Measurements from ENCODE around the gene SERPINB3. TPM values are rescaled to one million over a fixed set of nuclear protein-coding genes. Genes with fewer than 3 reads are reported as not detected.

The SERPINB3 gene
- total RNA-seq, 3 donors from 2014 or later (not counting 1 experiment from before 2014, with no cell fraction given), result not detected

DNA sequence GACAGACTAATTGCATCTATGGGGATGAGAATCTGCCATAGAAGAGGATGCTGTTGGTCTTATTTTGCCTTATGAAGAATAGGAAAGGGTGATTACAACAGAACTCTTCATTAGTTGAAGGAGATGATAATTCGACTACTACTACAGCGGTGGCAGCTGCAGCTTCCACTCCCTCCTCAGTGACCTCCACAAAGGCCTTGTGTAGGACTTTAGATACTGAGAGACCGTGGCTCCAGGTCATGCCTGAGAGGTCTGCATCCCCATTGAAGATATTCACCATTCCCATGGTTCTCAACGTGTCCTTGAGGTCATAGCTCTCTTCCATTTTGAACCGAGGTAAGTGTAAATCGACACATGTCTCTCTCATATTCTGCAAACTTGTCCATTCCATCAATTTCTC, 24.0 kb downstream of the SERPINB3 start:
- WGBS (ENCODE audit: insufficient coverage), result 84% methylated on average over 5 of the region's 6 CpGs
- H3K4me1 Mint-ChIP-seq, result no peaks in the 10 kb centered on the region
- Histone ChIP-seq H3K27ac (ENCODE audit: low read length) (no peak overlapping the region), H3K36me3 (ENCODE audit: control insufficient read depth, insufficient read depth, low read length) (no peaks in the 10 kb centered on the region), H3K4me1 (ENCODE audit: control insufficient read depth, insufficient read depth, low read length) (no peaks in the 10 kb centered on the region), H3K4me3 (ENCODE audit: low read length) (no peak overlapping the region), H3K9me3 (ENCODE audit: control insufficient read depth, insufficient read depth, low read length) (no peaks in the 10 kb centered on the region), H3K27me3 (ENCODE audit: control insufficient read depth, insufficient read depth, low read length) (no peaks in the 10 kb centered on the region)
- TF ChIP-seq, protein P1, sequence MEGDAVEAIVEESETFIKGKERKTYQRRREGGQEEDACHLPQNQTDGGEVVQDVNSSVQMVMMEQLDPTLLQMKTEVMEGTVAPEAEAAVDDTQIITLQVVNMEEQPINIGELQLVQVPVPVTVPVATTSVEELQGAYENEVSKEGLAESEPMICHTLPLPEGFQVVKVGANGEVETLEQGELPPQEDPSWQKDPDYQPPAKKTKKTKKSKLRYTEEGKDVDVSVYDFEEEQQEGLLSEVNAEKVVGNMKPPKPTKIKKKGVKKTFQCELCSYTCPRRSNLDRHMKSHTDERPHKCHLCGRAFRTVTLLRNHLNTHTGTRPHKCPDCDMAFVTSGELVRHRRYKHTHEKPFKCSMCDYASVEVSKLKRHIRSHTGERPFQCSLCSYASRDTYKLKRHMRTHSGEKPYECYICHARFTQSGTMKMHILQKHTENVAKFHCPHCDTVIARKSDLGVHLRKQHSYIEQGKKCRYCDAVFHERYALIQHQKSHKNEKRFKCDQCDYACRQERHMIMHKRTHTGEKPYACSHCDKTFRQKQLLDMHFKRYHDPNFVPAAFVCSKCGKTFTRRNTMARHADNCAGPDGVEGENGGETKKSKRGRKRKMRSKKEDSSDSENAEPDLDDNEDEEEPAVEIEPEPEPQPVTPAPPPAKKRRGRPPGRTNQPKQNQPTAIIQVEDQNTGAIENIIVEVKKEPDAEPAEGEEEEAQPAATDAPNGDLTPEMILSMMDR (IDR thresholded peaks at IDR 0.05), result no peak
- H3K9me3 Mint-ChIP-seq, result no peaks in the 10 kb centered on the region
- no peak overlapping the region for H3K27ac Mint-ChIP-seq
- intact Hi-C loops (cut with micrococcal nuclease), result no loop called here
- peaks cover 0 to 13% of the 10 kb centered on the region in 2 donors for H3K27me3 Mint-ChIP-seq (ENCODE audit: low read depth in 2 of 2)
- no peak overlapping the region for H3K4me3 Mint-ChIP-seq
- no peak for ATAC-seq
- no peak for DNase-seq
- H3K36me3 Mint-ChIP-seq, result no peaks in the 10 kb centered on the region

DNA sequence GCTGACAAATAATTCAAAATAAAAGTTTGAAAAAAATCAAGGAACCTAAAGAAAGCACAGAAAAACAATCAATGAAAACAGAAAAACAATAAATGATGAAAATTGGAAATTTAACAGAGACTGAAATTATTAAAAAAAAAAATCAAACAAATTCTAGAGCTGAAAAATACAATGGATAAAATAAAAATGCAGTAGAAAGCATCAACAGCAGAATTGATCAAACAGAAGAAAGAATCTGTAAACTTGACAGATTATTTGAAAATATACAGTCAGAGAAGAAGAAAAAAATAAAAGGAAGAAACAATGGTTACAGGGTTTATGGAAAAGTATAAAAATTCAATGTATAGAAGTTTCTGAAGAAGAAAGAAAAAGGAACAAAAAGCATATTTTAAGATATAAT, 33.9 kb downstream of the SERPINB3 start:
- peaks cover 23% of the 10 kb centered on the region for H3K9me3 ChIP-seq (ENCODE audit: control insufficient read depth, insufficient read depth, low read length)
- TF ChIP-seq, protein P1 (IDR thresholded peaks at IDR 0.05), result no peak
- H3K4me1 ChIP-seq (ENCODE audit: control insufficient read depth, insufficient read depth, low read length), result no peaks in the 10 kb centered on the region
- H3K27me3 ChIP-seq (ENCODE audit: control insufficient read depth, insufficient read depth, low read length), result no peaks in the 10 kb centered on the region
- no peak for DNase-seq
- no peaks in the 10 kb centered on the region for H3K27me3 Mint-ChIP-seq (ENCODE audit: low read depth in 2 of 2)
- H3K4me1 Mint-ChIP-seq, result no peaks in the 10 kb centered on the region
- peaks cover 16% of the 10 kb centered on the region for H3K36me3 Mint-ChIP-seq
- no peaks in the 10 kb centered on the region for H3K36me3 ChIP-seq (ENCODE audit: control insufficient read depth, insufficient read depth, low read length)
- H3K4me3 ChIP-seq (ENCODE audit: low read length), result no peak overlapping the region
- H3K27ac Mint-ChIP-seq, result no peak overlapping the region
- no peak for ATAC-seq
- H3K9me3 Mint-ChIP-seq, result peaks cover 23 to 26% of the 10 kb centered on the region in 2 donors
- intact Hi-C loops (cut with micrococcal nuclease), result no loop called here
- no peak overlapping the region for H3K4me3 Mint-ChIP-seq
- no peak overlapping the region for H3K27ac ChIP-seq (ENCODE audit: low read length)

DNA sequence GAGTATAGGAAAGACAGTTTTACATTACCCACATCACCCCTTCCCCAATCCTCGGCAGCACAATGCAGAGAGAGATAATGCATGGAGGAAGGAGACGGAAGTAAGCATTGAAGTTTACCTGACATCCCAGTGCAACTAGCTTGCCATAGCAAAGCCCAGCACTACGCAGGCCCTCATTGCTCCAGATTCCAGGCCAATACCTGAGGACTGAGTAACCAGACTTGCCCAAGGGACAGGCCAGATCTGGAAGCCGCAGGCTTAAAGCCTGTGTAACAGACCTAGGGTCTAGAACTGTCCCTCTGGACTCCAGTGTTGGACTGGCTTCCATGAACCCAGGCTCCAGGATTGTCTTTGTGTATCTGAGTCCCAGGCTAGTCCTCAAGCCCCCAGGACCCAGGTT, 35.3 kb downstream of the SERPINB3 start:
- 80% methylated on average over 3 of the region's 4 CpGs for WGBS (ENCODE audit: insufficient coverage)

DNA sequence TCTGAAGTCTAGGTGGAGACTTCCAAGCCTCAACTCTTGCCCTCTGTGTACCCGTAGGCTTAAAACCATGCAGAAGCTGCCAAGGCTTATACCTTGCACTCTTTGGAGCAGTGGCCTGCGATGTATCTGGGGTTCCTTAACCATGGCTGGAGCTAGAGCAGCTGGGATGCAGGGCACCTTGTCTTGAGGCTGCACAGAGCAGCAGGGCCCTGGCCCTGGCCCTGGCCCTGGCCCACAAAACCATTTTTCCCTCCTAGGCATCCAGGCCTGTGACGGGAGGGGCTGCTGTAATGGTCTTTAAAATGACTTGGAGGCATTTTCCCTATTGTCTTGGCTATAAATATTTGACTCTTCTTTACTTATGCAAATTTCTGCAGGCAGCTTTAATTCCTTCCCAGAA, 36.8 kb downstream of the SERPINB3 start:
- no peak overlapping the region for H3K4me3 ChIP-seq (ENCODE audit: low read length)
- DNase-seq (no peak), ATAC-seq (no peak)
- H3K27me3 ChIP-seq (ENCODE audit: control insufficient read depth, insufficient read depth, low read length), result no peaks in the 10 kb centered on the region
- Mint-ChIP-seq H3K4me1 (no peaks in the 10 kb centered on the region), H3K9me3 (peaks cover 20 to 23% of the 10 kb centered on the region in 2 donors), H3K4me3 (no peak overlapping the region), H3K36me3 (peaks cover 16% of the 10 kb centered on the region), H3K27ac (no peak overlapping the region), H3K27me3 (ENCODE audit: low read depth in 2 of 2) (no peaks in the 10 kb centered on the region)
- intact Hi-C loops (cut with micrococcal nuclease), result no loop called here
- no peak overlapping the region for H3K27ac ChIP-seq (ENCODE audit: low read length)
- peaks cover 23% of the 10 kb centered on the region for H3K9me3 ChIP-seq (ENCODE audit: control insufficient read depth, insufficient read depth, low read length)
- H3K4me1 ChIP-seq (ENCODE audit: control insufficient read depth, insufficient read depth, low read length), result no peaks in the 10 kb centered on the region
- TF ChIP-seq, protein P1 (IDR thresholded peaks at IDR 0.05), result no peak
- no peaks in the 10 kb centered on the region for H3K36me3 ChIP-seq (ENCODE audit: control insufficient read depth, insufficient read depth, low read length)
- 83% methylated on average over 3 of the region's 3 CpGs for WGBS (ENCODE audit: insufficient coverage)

More for the DNA sequence above, 35.3 kb downstream of the SERPINB3 start:
- peaks cover 23% of the 10 kb centered on the region for H3K9me3 ChIP-seq (ENCODE audit: control insufficient read depth, insufficient read depth, low read length)
- Mint-ChIP-seq H3K9me3 (peaks cover 24 to 25% of the 10 kb centered on the region in 2 donors), H3K4me3 (no peak overlapping the region), H3K36me3 (peaks cover 16% of the 10 kb centered on the region), H3K27me3 (ENCODE audit: low read depth in 2 of 2) (no peaks in the 10 kb centered on the region), H3K4me1 (no peaks in the 10 kb centered on the region), H3K27ac (no peak overlapping the region)
- no peaks in the 10 kb centered on the region for H3K27me3 ChIP-seq (ENCODE audit: control insufficient read depth, insufficient read depth, low read length)
- H3K4me3 ChIP-seq (ENCODE audit: low read length), result no peak overlapping the region
- H3K4me1 ChIP-seq (ENCODE audit: control insufficient read depth, insufficient read depth, low read length), result no peaks in the 10 kb centered on the region
- no peak overlapping the region for H3K27ac ChIP-seq (ENCODE audit: low read length)
- DNase-seq (no peak), ATAC-seq (no peak)
- intact Hi-C loops (cut with micrococcal nuclease), result no loop called here
- TF ChIP-seq, protein P1 (IDR thresholded peaks at IDR 0.05), result no peak
- H3K36me3 ChIP-seq (ENCODE audit: control insufficient read depth, insufficient read depth, low read length), result no peaks in the 10 kb centered on the region

Data from natural killer cell (primary cell).